Measurements from ENCODE around the gene MYL10. TPM values are rescaled to one million over a fixed set of nuclear protein-coding genes. Genes with fewer than 3 reads are reported as not detected.
A peak's percentile ranks its signal among the peaks of the same experiment; 100 is the strongest.

The MYL10 gene
- total and polyA plus RNA-seq, 2 experiments from 2014 or later, result 1.3 TPM; not detected in 1

DNA sequence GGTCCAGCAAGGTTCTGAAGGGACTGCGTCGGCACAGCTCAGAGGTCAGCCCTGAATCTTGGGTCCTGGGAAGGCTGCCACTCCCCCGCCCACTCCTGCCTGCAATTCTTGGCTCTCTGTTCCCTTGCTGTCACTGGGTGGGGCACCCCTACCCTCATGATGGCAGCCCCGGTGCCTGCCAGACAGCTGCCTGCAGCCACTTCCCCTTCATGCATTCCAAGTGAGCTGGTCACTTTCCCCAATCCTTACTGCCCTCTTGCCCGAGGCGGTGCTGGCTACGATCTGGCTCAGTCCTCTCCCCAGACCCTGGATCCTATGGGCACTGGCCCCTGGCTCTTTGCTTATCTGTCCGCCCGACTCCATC, 14.2 kb downstream of the MYL10 start:
- Histone ChIP-seq H3K79me2 (replicated peaks; ENCODE audit: insufficient read depth) (no peaks in the 10 kb centered on the region), H3K27me3 (ENCODE audit: insufficient read depth) (no peaks in the 10 kb centered on the region), H3K9me2 (ENCODE audit: insufficient read depth) (no peaks in the 10 kb centered on the region), H4K20me1 (replicated peaks; ENCODE audit: insufficient read depth) (no peaks in the 10 kb centered on the region), H3K4me3 (no peak overlapping the region), H3K36me3 (ENCODE audit: insufficient read depth) (no peaks in the 10 kb centered on the region), H2AFZ (peak overlapping the region; percentile 80; the same call in 1 of the 2 replicates), H3K4me1 (ENCODE audit: insufficient read depth) (peaks cover 10% of the 10 kb centered on the region), H3F3A (replicated peaks; ENCODE audit: low read depth) (no peaks in the 10 kb centered on the region), H3K27ac (ENCODE audit: low read depth) (no peak overlapping the region), H3K4me2 (no peak overlapping the region)
- Mint-ChIP-seq H3K36me3 (ENCODE audit: low read depth) (no peaks in the 10 kb centered on the region), H3K27ac (no peak overlapping the region), H3K9me3 (no peaks in the 10 kb centered on the region), H3K27me3 (ENCODE audit: insufficient read depth, low read depth, poor library complexity) (peaks cover 5% of the 10 kb centered on the region), H3K4me1 (peaks cover 30% of the 10 kb centered on the region), H3K4me3 (no peak overlapping the region)
- DNase-seq (ENCODE audit: low spot score) (no peak), ATAC-seq (no peak; the same call in 1 of the 3 replicates)
- TF ChIP-seq ZNF114 (CRISPR knock-in tag; IDR thresholded peaks at IDR 0.05), result no peak
- no peak for TF ChIP-seq NANOG (IDR thresholded peaks at IDR 0.05; ENCODE audit: borderline replicate concordance)
- TF ChIP-seq EZH2 (IDR thresholded peaks at IDR 0.05; ENCODE audit: low read depth, unreplicated experiment), result no peak
- no peak for TF ChIP-seq POLR2AphosphoS5 (IDR thresholded peaks at IDR 0.05; ENCODE audit: low read depth)
- TF ChIP-seq, protein P1, sequence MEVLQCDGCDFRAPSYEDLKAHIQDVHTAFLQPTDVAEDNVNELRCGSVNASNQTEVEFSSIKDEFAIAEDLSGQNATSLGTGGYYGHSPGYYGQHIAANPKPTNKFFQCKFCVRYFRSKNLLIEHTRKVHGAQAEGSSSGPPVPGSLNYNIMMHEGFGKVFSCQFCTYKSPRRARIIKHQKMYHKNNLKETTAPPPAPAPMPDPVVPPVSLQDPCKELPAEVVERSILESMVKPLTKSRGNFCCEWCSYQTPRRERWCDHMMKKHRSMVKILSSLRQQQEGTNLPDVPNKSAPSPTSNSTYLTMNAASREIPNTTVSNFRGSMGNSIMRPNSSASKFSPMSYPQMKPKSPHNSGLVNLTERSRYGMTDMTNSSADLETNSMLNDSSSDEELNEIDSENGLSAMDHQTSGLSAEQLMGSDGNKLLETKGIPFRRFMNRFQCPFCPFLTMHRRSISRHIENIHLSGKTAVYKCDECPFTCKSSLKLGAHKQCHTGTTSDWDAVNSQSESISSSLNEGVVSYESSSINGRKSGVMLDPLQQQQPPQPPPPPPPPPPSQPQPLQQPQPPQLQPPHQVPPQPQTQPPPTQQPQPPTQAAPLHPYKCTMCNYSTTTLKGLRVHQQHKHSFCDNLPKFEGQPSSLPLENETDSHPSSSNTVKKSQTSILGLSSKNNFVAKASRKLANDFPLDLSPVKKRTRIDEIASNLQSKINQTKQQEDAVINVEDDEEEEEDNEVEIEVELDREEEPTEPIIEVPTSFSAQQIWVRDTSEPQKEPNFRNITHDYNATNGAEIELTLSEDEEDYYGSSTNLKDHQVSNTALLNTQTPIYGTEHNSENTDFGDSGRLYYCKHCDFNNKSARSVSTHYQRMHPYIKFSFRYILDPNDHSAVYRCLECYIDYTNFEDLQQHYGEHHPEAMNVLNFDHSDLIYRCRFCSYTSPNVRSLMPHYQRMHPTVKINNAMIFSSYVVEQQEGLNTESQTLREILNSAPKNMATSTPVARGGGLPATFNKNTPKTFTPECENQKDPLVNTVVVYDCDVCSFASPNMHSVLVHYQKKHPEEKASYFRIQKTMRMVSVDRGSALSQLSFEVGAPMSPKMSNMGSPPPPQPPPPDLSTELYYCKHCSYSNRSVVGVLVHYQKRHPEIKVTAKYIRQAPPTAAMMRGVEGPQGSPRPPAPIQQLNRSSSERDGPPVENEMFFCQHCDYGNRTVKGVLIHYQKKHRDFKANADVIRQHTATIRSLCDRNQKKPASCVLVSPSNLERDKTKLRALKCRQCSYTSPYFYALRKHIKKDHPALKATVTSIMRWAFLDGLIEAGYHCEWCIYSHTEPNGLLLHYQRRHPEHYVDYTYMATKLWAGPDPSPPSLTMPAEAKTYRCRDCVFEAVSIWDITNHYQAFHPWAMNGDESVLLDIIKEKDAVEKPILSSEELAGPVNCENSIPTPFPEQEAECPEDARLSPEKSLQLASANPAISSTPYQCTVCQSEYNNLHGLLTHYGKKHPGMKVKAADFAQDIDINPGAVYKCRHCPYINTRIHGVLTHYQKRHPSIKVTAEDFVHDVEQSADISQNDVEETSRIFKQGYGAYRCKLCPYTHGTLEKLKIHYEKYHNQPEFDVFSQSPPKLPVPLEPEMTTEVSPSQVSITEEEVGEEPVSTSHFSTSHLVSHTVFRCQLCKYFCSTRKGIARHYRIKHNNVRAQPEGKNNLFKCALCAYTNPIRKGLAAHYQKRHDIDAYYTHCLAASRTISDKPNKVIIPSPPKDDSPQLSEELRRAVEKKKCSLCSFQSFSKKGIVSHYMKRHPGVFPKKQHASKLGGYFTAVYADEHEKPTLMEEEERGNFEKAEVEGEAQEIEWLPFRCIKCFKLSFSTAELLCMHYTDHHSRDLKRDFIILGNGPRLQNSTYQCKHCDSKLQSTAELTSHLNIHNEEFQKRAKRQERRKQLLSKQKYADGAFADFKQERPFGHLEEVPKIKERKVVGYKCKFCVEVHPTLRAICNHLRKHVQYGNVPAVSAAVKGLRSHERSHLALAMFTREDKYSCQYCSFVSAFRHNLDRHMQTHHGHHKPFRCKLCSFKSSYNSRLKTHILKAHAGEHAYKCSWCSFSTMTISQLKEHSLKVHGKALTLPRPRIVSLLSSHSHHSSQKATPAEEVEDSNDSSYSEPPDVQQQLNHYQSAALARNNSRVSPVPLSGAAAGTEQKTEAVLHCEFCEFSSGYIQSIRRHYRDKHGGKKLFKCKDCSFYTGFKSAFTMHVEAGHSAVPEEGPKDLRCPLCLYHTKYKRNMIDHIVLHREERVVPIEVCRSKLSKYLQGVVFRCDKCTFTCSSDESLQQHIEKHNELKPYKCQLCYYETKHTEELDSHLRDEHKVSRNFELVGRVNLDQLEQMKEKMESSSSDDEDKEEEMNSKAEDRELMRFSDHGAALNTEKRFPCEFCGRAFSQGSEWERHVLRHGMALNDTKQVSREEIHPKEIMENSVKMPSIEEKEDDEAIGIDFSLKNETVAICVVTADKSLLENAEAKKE (CRISPR knock-in tag; IDR thresholded peaks at IDR 0.05), result no peak
- TF ChIP-seq STAT1 (IDR thresholded peaks at IDR 0.05; ENCODE audit: unreplicated experiment), result no peak
- TF ChIP-seq JUNB (IDR thresholded peaks at IDR 0.05; ENCODE audit: unreplicated experiment), result no peak
- no peak for TF ChIP-seq ZNF331 (CRISPR knock-in tag; IDR thresholded peaks at IDR 0.05; ENCODE audit: low read depth)
- no peak for TF ChIP-seq CREB1 (CRISPR knock-in tag; IDR thresholded peaks at IDR 0.05; ENCODE audit: low read depth)

Data from GM23338 (cell line).